Measurements from ENCODE around the gene CPVL. TPM values are rescaled to one million over a fixed set of nuclear protein-coding genes. Genes with fewer than 3 reads are reported as not detected.

Gene CPVL
- total and polyA plus RNA-seq, 2 donors (not counting 1 experiment from before 2014, with no cell fraction given), result 2.6 TPM; not detected in 1

GRCh38 chr7:29077854-29078253 lies 68.5 kb downstream of the CPVL start:
- no CpG with 5 or more reads among the region's 4 CpGs for WGBS (ENCODE audit: insufficient coverage)
- no peak for TF ChIP-seq CTCF (IDR thresholded peaks at IDR 0.05)
- TF ChIP-seq EZH2 (IDR thresholded peaks at IDR 0.05; ENCODE audit: borderline replicate concordance, insufficient read depth, low read depth, low read length, poor library complexity, severe bottlenecking), result no peak
- H3K27ac Mint-ChIP-seq, result no peak overlapping the region
- peaks cover 23% of the 10 kb centered on the region for H3K27me3 Mint-ChIP-seq
- no peaks in the 10 kb centered on the region for H3K4me1 ChIP-seq (ENCODE audit: control insufficient read depth in 2 of 2, insufficient read depth in 2 of 2, low read length in 2 of 2)
- no peaks in the 10 kb centered on the region for H4K20me1 ChIP-seq (ENCODE audit: control insufficient read depth, insufficient read depth, low read length, poor library complexity, severe bottlenecking)
- no peaks in the 10 kb centered on the region for H3K36me3 ChIP-seq (replicated peaks in 1 of 2; ENCODE audit: control extremely low read depth in 1 of 2, control insufficient read depth in 1 of 2, extremely low read depth in 1 of 2, insufficient read depth in 2 of 2, low read length in 1 of 2)
- H3K79me2 ChIP-seq (ENCODE audit: control insufficient read depth, insufficient read depth, low read length), result no peaks in the 10 kb centered on the region
- no peak overlapping the region for H3K9ac ChIP-seq (ENCODE audit: low read length)
- intact Hi-C loops (cut with micrococcal nuclease), result no loop called here
- no peak overlapping the region for H2AFZ ChIP-seq (ENCODE audit: insufficient read depth, low read depth, low read length, poor library complexity, severe bottlenecking)
- CTCF ChIA-PET, result interaction anchor here (0.6 kb wide), 1 partner anchor 1293 kb away, joined by 3 read pairs; no protein-coding TSS in a partner anchor
- H3K4me3 ChIP-seq (ENCODE audit: control extremely low read depth in 1 of 5, extremely low read depth in 1 of 5, insufficient read depth in 1 of 5, low read depth in 2 of 5, low read length in 4 of 5), result no peak overlapping the region
- POLR2A ChIA-PET, result no interaction called here
- H3K4me2 ChIP-seq (replicated peaks; ENCODE audit: low read depth, low read length, poor library complexity, severe bottlenecking), result no peak overlapping the region
- H3K4me3 Mint-ChIP-seq, result no peak overlapping the region
- ATAC-seq (ENCODE audit: low read depth), result no peak
- H3K27ac ChIP-seq (ENCODE audit: low read length in 2 of 2), result no peak overlapping the region
- H3K9me3 Mint-ChIP-seq (ENCODE audit: insufficient read depth), result no peaks in the 10 kb centered on the region
- H3K9me3 ChIP-seq (ENCODE audit: control extremely low read depth in 1 of 3, control insufficient read depth in 2 of 3, insufficient read depth in 1 of 3, low read length in 2 of 3), result no peaks in the 10 kb centered on the region
- DNase-seq, result no peak
- peaks cover 0 to 9% (median 0%) of the 10 kb centered on the region in 4 experiments for H3K27me3 ChIP-seq (replicated peaks in 1 of 4; ENCODE audit: control extremely low read depth in 1 of 4, control insufficient read depth in 3 of 4, insufficient read depth in 4 of 4, low read length in 3 of 4)
- H3K4me1 Mint-ChIP-seq, result no peaks in the 10 kb centered on the region

GRCh38 chr7:29077176-29077575 lies 69.2 kb downstream of the CPVL start:
- ChIA-PET POLR2A (no interaction called here), CTCF (interaction anchor here (0.6 kb wide), 1 partner anchor 1292 kb away, joined by 3 read pairs; no protein-coding TSS in a partner anchor)
- TF ChIP-seq EZH2 (IDR thresholded peaks at IDR 0.05; ENCODE audit: borderline replicate concordance, insufficient read depth, low read depth, low read length, poor library complexity, severe bottlenecking) (no peak), CTCF (IDR thresholded peaks at IDR 0.05) (no peak)
- H3K4me3 ChIP-seq (ENCODE audit: control extremely low read depth in 1 of 5, extremely low read depth in 1 of 5, insufficient read depth in 1 of 5, low read depth in 2 of 5, low read length in 4 of 5), result no peak overlapping the region
- H3K4me1 ChIP-seq (ENCODE audit: control insufficient read depth in 2 of 2, insufficient read depth in 2 of 2, low read length in 2 of 2), result no peaks in the 10 kb centered on the region
- no peak overlapping the region for H3K27ac ChIP-seq (ENCODE audit: low read length in 2 of 2)
- no peaks in the 10 kb centered on the region for H3K9me3 Mint-ChIP-seq (ENCODE audit: insufficient read depth)
- ATAC-seq (ENCODE audit: low read depth) (no peak), DNase-seq (no peak)
- H3K4me3 Mint-ChIP-seq, result no peak overlapping the region
- no peaks in the 10 kb centered on the region for H3K79me2 ChIP-seq (ENCODE audit: control insufficient read depth, insufficient read depth, low read length)
- H3K4me1 Mint-ChIP-seq, result no peaks in the 10 kb centered on the region
- peaks cover 0 to 9% (median 0%) of the 10 kb centered on the region in 4 experiments for H3K27me3 ChIP-seq (replicated peaks in 1 of 4; ENCODE audit: control extremely low read depth in 1 of 4, control insufficient read depth in 3 of 4, insufficient read depth in 4 of 4, low read length in 3 of 4)
- H3K9me3 ChIP-seq (ENCODE audit: control extremely low read depth in 1 of 3, control insufficient read depth in 2 of 3, insufficient read depth in 1 of 3, low read length in 2 of 3), result no peaks in the 10 kb centered on the region
- no peaks in the 10 kb centered on the region for H4K20me1 ChIP-seq (ENCODE audit: control insufficient read depth, insufficient read depth, low read length, poor library complexity, severe bottlenecking)
- H3K27me3 Mint-ChIP-seq, result peaks cover 24% of the 10 kb centered on the region
- H3K4me2 ChIP-seq (replicated peaks; ENCODE audit: low read depth, low read length, poor library complexity, severe bottlenecking), result no peak overlapping the region
- H3K36me3 ChIP-seq (replicated peaks in 1 of 2; ENCODE audit: control extremely low read depth in 1 of 2, control insufficient read depth in 1 of 2, extremely low read depth in 1 of 2, insufficient read depth in 2 of 2, low read length in 1 of 2), result no peaks in the 10 kb centered on the region
- no peak overlapping the region for H3K9ac ChIP-seq (ENCODE audit: low read length)
- no peak overlapping the region for H2AFZ ChIP-seq (ENCODE audit: insufficient read depth, low read depth, low read length, poor library complexity, severe bottlenecking)
- intact Hi-C loops (cut with micrococcal nuclease), result no loop called here
- no peak overlapping the region for H3K27ac Mint-ChIP-seq

Measured in B cell (primary cell).